WTC11 (cell line): ENCODE results near the gene CYYR1. TPM values are rescaled to one million over a fixed set of nuclear protein-coding genes. Genes with fewer than 3 reads are reported as not detected.

ENCODE experiments used
- ATAC-seq: fragments of 200-7000 bp; cut with Tn5 transposase; 2 replicates; pipeline ENCODE4 v1.10.0; 2021; ENCODE audit warnings: mild to moderate bottlenecking, moderate library complexity
- CTCF ChIA-PET: fragments of 300-600 bp; sonication (Branson Sonifier 250); formaldehyde crosslinking; loops from one replicate; lab custom pipeline; 2021; ENCODE audit warnings: antibody characterized with exemption; lab: Charles Lee
- POLR2A ChIA-PET: fragments of 350-600 bp; sonication (Branson Sonifier 250); formaldehyde crosslinking; loops from one replicate; lab custom pipeline; 2021; ENCODE audit warnings: antibody characterized with exemption; lab: Charles Lee
- DNase-seq: peaks from one replicate; pipeline ENCODE4 v3.0.0; 2021; ENCODE audit warnings: low spot score
- H3K27ac Mint-ChIP-seq: 2 replicates; pipeline ENCODE4 v1.8.0; 2021; ENCODE audit warnings: mixed read lengths
- H3K27me3 Mint-ChIP-seq: 2 replicates; pipeline ENCODE4 v1.8.0; 2021; ENCODE audit warnings: low read depth, mild to moderate bottlenecking, moderate library complexity, mixed read lengths
- H3K36me3 Mint-ChIP-seq: 2 replicates; pipeline ENCODE4 v1.8.0; 2021; ENCODE audit warnings: mixed read lengths
- H3K4me1 Mint-ChIP-seq: 2 replicates; pipeline ENCODE4 v1.8.0; 2022; ENCODE audit warnings: mixed read lengths
- H3K4me3 Mint-ChIP-seq: 2 replicates; pipeline ENCODE4 v1.8.0; 2021; ENCODE audit warnings: mild to moderate bottlenecking, moderate library complexity, mixed read lengths
- H3K9me3 Mint-ChIP-seq: 2 replicates; pipeline ENCODE4 v1.8.0; 2021; ENCODE audit warnings: mixed read lengths
- AFF4 ChIP-seq: sonication (generic); formaldehyde crosslinking; IDR thresholded peaks from 2 replicates; pipeline ENCODE4 v1.8.1; 2023; ENCODE audit warnings: mild to moderate bottlenecking, missing genetic modification reagents, borderline replicate concordance
- ATF1 ChIP-seq: sonication (generic); formaldehyde crosslinking; IDR thresholded peaks from 2 replicates; pipeline ENCODE4 v1.8.1; 2023; ENCODE audit warnings: mild to moderate bottlenecking, moderate library complexity, missing genetic modification reagents
- ATF3 ChIP-seq: sonication (generic); formaldehyde crosslinking; conservative IDR thresholded peaks from 2 replicates; pipeline ENCODE4 v1.8.1; 2022; ENCODE audit warnings: mild to moderate bottlenecking, missing genetic modification reagents
- CREB1 ChIP-seq: sonication (generic); formaldehyde crosslinking; IDR thresholded peaks from 2 replicates; pipeline ENCODE4 v1.8.0; 2023; ENCODE audit warnings: mild to moderate bottlenecking, missing genetic modification reagents
- ELF4 ChIP-seq: sonication (generic); formaldehyde crosslinking; IDR thresholded peaks from 2 replicates; pipeline ENCODE4 v1.8.1; 2022; ENCODE audit warnings: low read depth, mild to moderate bottlenecking, moderate library complexity, missing genetic modification reagents
- EMX1 ChIP-seq: fragments of 250-450 bp; sonication (Bioruptor Pico); IDR thresholded peaks from 2 replicates; pipeline ENCODE4 v1.8.0; 2021; ENCODE audit warnings: mild to moderate bottlenecking
- ESRRA ChIP-seq: sonication (generic); formaldehyde crosslinking; IDR thresholded peaks from 2 replicates; pipeline ENCODE4 v1.8.1; 2022; ENCODE audit warnings: mild to moderate bottlenecking, missing genetic modification reagents, borderline replicate concordance
- ETV6 ChIP-seq: sonication (generic); formaldehyde crosslinking; IDR thresholded peaks from 2 replicates; pipeline ENCODE4 v1.8.1; 2022; ENCODE audit warnings: mild to moderate bottlenecking, missing genetic modification reagents
- GABPB1 ChIP-seq: sonication (generic); formaldehyde crosslinking; IDR thresholded peaks from 2 replicates; pipeline ENCODE4 v1.8.1; 2023; ENCODE audit warnings: mild to moderate bottlenecking, missing genetic modification reagents
- HMGA2 ChIP-seq: fragments of 250-450 bp; sonication (Bioruptor Pico); IDR thresholded peaks from 2 replicates; pipeline ENCODE4 v1.4.0; 2021; ENCODE audit warnings: mild to moderate bottlenecking, moderate library complexity
- JUN ChIP-seq: sonication (generic); formaldehyde crosslinking; IDR thresholded peaks from 2 replicates; pipeline ENCODE4 v1.8.0; 2023; ENCODE audit warnings: mild to moderate bottlenecking, missing genetic modification reagents
- NR1H2 ChIP-seq: sonication (generic); formaldehyde crosslinking; IDR thresholded peaks from 2 replicates; pipeline ENCODE4 v1.9.0; 2021; ENCODE audit warnings: mild to moderate bottlenecking, moderate library complexity, missing genetic modification reagents
- NR2C2 ChIP-seq: sonication (generic); formaldehyde crosslinking; IDR thresholded peaks from 2 replicates; pipeline ENCODE4 v1.8.0; 2022; ENCODE audit warnings: mild to moderate bottlenecking, missing genetic modification reagents
- RELA ChIP-seq: sonication (generic); formaldehyde crosslinking; IDR thresholded peaks from 2 replicates; pipeline ENCODE4 v1.8.1; 2022; ENCODE audit warnings: missing genetic modification reagents, mild to moderate bottlenecking, borderline replicate concordance
- TEAD4 ChIP-seq: sonication (generic); formaldehyde crosslinking; IDR thresholded peaks from 2 replicates; pipeline ENCODE4 v1.8.0; 2022; ENCODE audit warnings: mild to moderate bottlenecking, missing genetic modification reagents
- ZNF138 ChIP-seq: sonication (generic); formaldehyde crosslinking; conservative IDR thresholded peaks from 2 replicates; pipeline ENCODE4 v1.8.1; 2022; ENCODE audit warnings: mild to moderate bottlenecking, moderate library complexity, missing genetic modification reagents
- ZNF416 ChIP-seq: fragments of 250-450 bp; sonication (Bioruptor Pico); IDR thresholded peaks from 2 replicates; pipeline ENCODE4 v1.9.0; 2021; ENCODE audit warnings: mild to moderate bottlenecking, inconsistent platforms
- total RNA-seq: library from RNA; stranded (reverse); gene quantifications from 3 replicates; pipeline ENCODE4 v1.2.3, GENCODE V29; 2021
- TF ChIP-seq, protein P1 (sequence below): sonication (generic); formaldehyde crosslinking; IDR thresholded peaks from 2 replicates; pipeline ENCODE4 v1.8.0; 2022; ENCODE audit warnings: mild to moderate bottlenecking, missing genetic modification reagents
- TF ChIP-seq, protein P2 (sequence below): sonication (generic); formaldehyde crosslinking; IDR thresholded peaks from 2 replicates; pipeline ENCODE4 v1.8.0; 2023; ENCODE audit warnings: mild to moderate bottlenecking, missing genetic modification reagents
- TF ChIP-seq, protein P3 (sequence below): sonication (generic); formaldehyde crosslinking; IDR thresholded peaks from 2 replicates; pipeline ENCODE4 v1.8.1; 2022; ENCODE audit warnings: low read depth, mild to moderate bottlenecking, moderate library complexity, missing genetic modification reagents, borderline replicate concordance
- TF ChIP-seq, protein P4 (sequence below): fragments of 250-450 bp; sonication (Bioruptor Pico); IDR thresholded peaks from 2 replicates; pipeline ENCODE4 v1.9.0; 2021; ENCODE audit warnings: mild to moderate bottlenecking

The CYYR1 gene
- total RNA-seq, 1 experiment from 2014 or later: 29.3 TPM

GRCh38 chr21:26448751-26449150 lies 124.3 kb downstream of the CYYR1 start:
- ATAC-seq (no peak), DNase-seq (no peak)
- no peaks in the 10 kb centered on the region for H3K27me3 Mint-ChIP-seq
- CTCF ChIA-PET: no interaction called here
- no peak overlapping the region for H3K4me3 Mint-ChIP-seq
- POLR2A ChIA-PET: no interaction called here
- H3K36me3 Mint-ChIP-seq: no peaks in the 10 kb centered on the region
- peaks cover 6% of the 10 kb centered on the region for H3K4me1 Mint-ChIP-seq
- H3K9me3 Mint-ChIP-seq: no peaks in the 10 kb centered on the region
- TF ChIP-seq CREB1 (CRISPR knock-in tag) (no peak), ATF3 (CRISPR knock-in tag) (no peak), NR2C2 (CRISPR knock-in tag) (no peak), ETV6 (CRISPR knock-in tag) (no peak), EMX1 (no peak), AFF4 (CRISPR knock-in tag) (no peak), ESRRA (CRISPR knock-in tag) (no peak), TEAD4 (CRISPR knock-in tag) (no peak), ATF1 (no peak), HMGA2 (CRISPR knock-in tag) (no peak)
- TF ChIP-seq, protein P1, sequence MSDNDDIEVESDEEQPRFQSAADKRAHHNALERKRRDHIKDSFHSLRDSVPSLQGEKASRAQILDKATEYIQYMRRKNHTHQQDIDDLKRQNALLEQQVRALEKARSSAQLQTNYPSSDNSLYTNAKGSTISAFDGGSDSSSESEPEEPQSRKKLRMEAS: no peak
- TF ChIP-seq, protein P2, sequence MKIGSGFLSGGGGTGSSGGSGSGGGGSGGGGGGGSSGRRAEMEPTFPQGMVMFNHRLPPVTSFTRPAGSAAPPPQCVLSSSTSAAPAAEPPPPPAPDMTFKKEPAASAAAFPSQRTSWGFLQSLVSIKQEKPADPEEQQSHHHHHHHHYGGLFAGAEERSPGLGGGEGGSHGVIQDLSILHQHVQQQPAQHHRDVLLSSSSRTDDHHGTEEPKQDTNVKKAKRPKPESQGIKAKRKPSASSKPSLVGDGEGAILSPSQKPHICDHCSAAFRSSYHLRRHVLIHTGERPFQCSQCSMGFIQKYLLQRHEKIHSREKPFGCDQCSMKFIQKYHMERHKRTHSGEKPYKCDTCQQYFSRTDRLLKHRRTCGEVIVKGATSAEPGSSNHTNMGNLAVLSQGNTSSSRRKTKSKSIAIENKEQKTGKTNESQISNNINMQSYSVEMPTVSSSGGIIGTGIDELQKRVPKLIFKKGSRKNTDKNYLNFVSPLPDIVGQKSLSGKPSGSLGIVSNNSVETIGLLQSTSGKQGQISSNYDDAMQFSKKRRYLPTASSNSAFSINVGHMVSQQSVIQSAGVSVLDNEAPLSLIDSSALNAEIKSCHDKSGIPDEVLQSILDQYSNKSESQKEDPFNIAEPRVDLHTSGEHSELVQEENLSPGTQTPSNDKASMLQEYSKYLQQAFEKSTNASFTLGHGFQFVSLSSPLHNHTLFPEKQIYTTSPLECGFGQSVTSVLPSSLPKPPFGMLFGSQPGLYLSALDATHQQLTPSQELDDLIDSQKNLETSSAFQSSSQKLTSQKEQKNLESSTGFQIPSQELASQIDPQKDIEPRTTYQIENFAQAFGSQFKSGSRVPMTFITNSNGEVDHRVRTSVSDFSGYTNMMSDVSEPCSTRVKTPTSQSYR: no peak
- TF ChIP-seq, protein P3, sequence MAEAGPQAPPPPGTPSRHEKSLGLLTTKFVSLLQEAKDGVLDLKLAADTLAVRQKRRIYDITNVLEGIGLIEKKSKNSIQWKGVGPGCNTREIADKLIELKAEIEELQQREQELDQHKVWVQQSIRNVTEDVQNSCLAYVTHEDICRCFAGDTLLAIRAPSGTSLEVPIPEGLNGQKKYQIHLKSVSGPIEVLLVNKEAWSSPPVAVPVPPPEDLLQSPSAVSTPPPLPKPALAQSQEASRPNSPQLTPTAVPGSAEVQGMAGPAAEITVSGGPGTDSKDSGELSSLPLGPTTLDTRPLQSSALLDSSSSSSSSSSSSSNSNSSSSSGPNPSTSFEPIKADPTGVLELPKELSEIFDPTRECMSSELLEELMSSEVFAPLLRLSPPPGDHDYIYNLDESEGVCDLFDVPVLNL: no peak
- no peak overlapping the region for H3K27ac Mint-ChIP-seq

DNA sequence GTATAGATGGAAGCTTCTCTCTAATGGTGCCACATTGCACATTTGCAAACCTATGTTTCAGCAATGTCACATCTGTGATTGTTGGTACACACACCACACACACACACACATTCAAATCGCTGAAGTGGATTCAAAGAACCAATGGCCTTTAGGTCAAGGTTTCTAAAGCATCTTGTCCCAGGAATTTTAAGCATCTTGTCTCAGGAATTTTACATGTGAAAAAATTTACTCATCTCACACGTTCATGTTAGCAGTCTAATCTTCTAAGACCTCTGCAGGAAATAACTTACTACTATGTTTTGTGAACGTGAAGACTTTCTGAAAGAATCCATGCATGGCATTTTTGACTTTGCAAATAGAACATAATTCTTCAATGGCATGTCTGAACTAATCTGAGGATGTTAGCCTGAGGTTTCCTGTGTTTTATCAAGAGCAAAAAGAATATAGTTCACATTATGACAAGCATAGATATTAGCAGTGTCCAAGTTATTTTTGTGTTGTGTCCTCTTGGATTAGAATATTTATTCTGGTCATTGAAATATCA lies 125.1 kb downstream of the CYYR1 start:
- H3K27ac Mint-ChIP-seq: no peak overlapping the region
- POLR2A ChIA-PET: no interaction called here

More for the DNA sequence above, 125.1 kb downstream of the CYYR1 start:
- Mint-ChIP-seq H3K4me3 (no peak overlapping the region), H3K27me3 (no peaks in the 10 kb centered on the region), H3K9me3 (no peaks in the 10 kb centered on the region), H3K36me3 (no peaks in the 10 kb centered on the region), H3K4me1 (peaks cover 6% of the 10 kb centered on the region)
- TF ChIP-seq NR1H2 (CRISPR knock-in tag) (no peak), RELA (CRISPR knock-in tag) (no peak), GABPB1 (no peak), ZNF138 (no peak), ELF4 (CRISPR knock-in tag) (no peak), ZNF416 (CRISPR knock-in tag) (no peak), JUN (CRISPR knock-in tag) (no peak)
- TF ChIP-seq, protein P4, sequence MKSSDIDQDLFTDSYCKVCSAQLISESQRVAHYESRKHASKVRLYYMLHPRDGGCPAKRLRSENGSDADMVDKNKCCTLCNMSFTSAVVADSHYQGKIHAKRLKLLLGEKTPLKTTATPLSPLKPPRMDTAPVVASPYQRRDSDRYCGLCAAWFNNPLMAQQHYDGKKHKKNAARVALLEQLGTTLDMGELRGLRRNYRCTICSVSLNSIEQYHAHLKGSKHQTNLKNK (CRISPR knock-in tag): no peak
- ATAC-seq (no peak), DNase-seq (no peak)
- CTCF ChIA-PET: no interaction called here
